ENCODE results near the gene ANKRD33B.

DNA sequence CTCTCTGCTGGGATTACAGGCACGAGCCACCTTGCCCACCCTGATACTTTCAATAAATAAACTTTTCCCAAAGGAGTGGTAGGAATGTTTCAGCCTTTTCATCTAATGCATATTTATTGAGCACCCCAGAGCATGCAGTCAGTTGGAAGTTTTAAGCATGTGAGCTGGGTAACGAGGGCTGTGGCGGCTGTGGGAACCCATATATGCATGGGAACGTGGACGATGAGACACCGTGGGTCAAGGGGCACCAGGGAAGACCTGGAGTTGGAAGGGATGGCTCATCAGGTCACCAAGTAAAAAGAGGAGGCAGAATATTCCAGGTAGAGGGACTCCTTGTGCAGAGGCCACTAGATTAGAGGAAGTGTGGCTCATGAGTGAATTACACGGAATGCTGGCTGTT is 64.7 kb downstream of the ANKRD33B start:
- TF ChIP-seq CTCF (IDR thresholded peaks at IDR 0.05) (no peak), POLR2A (IDR thresholded peaks at IDR 0.05) (no peak)

Measured in heart left ventricle (tissue), 13 donors.